HPDE6-E6E7 (cell line): ENCODE measurements around the gene L3MBTL4.

ENCODE experiments used
- DNase-seq: peaks from one replicate; pipeline ENCODE4 v3.0.0; 2011; ENCODE audit warnings: missing footprints; ENCODE audit errors: extremely low spot score

L3MBTL4 gene

GRCh38 chr18:5962362-5962761 is 452.3 kb downstream of the L3MBTL4 start:
- no peak for DNase-seq

- DNase-seq, result no peak
Measured at GRCh38 chr18:5961828-5962150, 452.9 kb downstream of the L3MBTL4 start.

GRCh38 chr18:5961097-5961827 is 453.4 kb downstream of the L3MBTL4 start:
- no peak for DNase-seq

- no peak for DNase-seq
Measured at GRCh38 chr18:5958822-5959221, 455.9 kb downstream of the L3MBTL4 start.

GRCh38 chr18:5955861-5956260 is 458.9 kb downstream of the L3MBTL4 start:
- DNase-seq, result no peak

- no peak for DNase-seq
Measured at GRCh38 chr18:5951515-5952091, 463.1 kb downstream of the L3MBTL4 start.

GRCh38 chr18:5948781-5949180 is 465.9 kb downstream of the L3MBTL4 start:
- no peak for DNase-seq

- no peak for DNase-seq
Measured at GRCh38 chr18:5948237-5948636, 466.5 kb downstream of the L3MBTL4 start.

GRCh38 chr18:5944448-5944847 is 470.3 kb downstream of the L3MBTL4 start:
- DNase-seq, result no peak

GRCh38 chr18:5943514-5943913 is 471.2 kb downstream of the L3MBTL4 start:
- no peak for DNase-seq

GRCh38 chr18:5942591-5942990 is 472.1 kb downstream of the L3MBTL4 start:
- no peak for DNase-seq

- no peak for DNase-seq
Measured at GRCh38 chr18:5941890-5942289, 472.8 kb downstream of the L3MBTL4 start.

GRCh38 chr18:5939801-5940667 is 474.7 kb downstream of the L3MBTL4 start:
- DNase-seq, result no peak

- DNase-seq, result no peak
Measured at GRCh38 chr18:5937795-5938194, 476.9 kb downstream of the L3MBTL4 start.

- DNase-seq, result no peak
Measured at GRCh38 chr18:5937121-5937520, 477.6 kb downstream of the L3MBTL4 start.

- DNase-seq, result no peak
Measured at GRCh38 chr18:5930789-5931188, 483.9 kb downstream of the L3MBTL4 start.

- no peak for DNase-seq
Measured at GRCh38 chr18:5918205-5918858, 496.4 kb downstream of the L3MBTL4 start.

- no peak for DNase-seq
Measured at GRCh38 chr18:5914951-5915350, 499.8 kb downstream of the L3MBTL4 start.

- DNase-seq, result no peak
Measured at GRCh38 chr18:5914016-5914415, 500.7 kb downstream of the L3MBTL4 start.

- no peak for DNase-seq
Measured at GRCh38 chr18:5912566-5912965, 502.1 kb downstream of the L3MBTL4 start.

GRCh38 chr18:5909125-5909524 is 505.6 kb downstream of the L3MBTL4 start:
- no peak for DNase-seq
